HepG2 (cell line): ENCODE measurements around the gene DYNC1LI2. TPM values are rescaled to one million over a fixed set of nuclear protein-coding genes. Genes with fewer than 3 reads are reported as not detected.

ENCODE experiments used
- ARNT ChIP-seq: fragments of 450-650 bp; IDR thresholded peaks from 2 replicates; pipeline ENCODE4 v1.6.1; 2017
- BCLAF1 ChIP-seq: fragments of 450-650 bp; IDR thresholded peaks from 2 replicates; pipeline ENCODE4 v1.6.1; 2017; ENCODE audit warnings: mild to moderate bottlenecking
- BRD4 ChIP-seq: sonication (generic); formaldehyde crosslinking; IDR thresholded peaks from 2 replicates; pipeline ENCODE4 v1.4.0; 2020; ENCODE audit warnings: missing genetic modification reagents
- CHD4 ChIP-seq: fragments of 200-600 bp; sonication (generic); IDR thresholded peaks from 2 replicates; pipeline ENCODE4 v1.7.0; 2017; ENCODE audit warnings: mild to moderate bottlenecking, low read length, borderline replicate concordance
- GATA4 ChIP-seq: sonication (generic); IDR thresholded peaks from 2 replicates; pipeline ENCODE4 v1.6.1; 2016; ENCODE audit warnings: antibody characterized with exemption, low read depth, borderline replicate concordance
- MED13 ChIP-seq: sonication (generic); formaldehyde crosslinking; IDR thresholded peaks from 2 replicates; pipeline ENCODE4 v1.5.0; 2020; ENCODE audit warnings: missing genetic modification reagents
- MIER2 ChIP-seq: IDR thresholded peaks from 2 replicates; pipeline ENCODE4 v1.6.1; 2016; ENCODE audit warnings: missing biosample characterization, missing genetic modification reagents
- NKX3-1 ChIP-seq: sonication (generic); formaldehyde crosslinking; IDR thresholded peaks from 2 replicates; pipeline ENCODE4 v1.5.0; 2020; ENCODE audit warnings: missing genetic modification reagents
- RARG ChIP-seq: sonication (generic); formaldehyde crosslinking; IDR thresholded peaks from 2 replicates; pipeline ENCODE4 v1.4.0; 2020; ENCODE audit warnings: low read depth, mild to moderate bottlenecking, missing genetic modification reagents
- RCOR2 ChIP-seq: IDR thresholded peaks from 2 replicates; pipeline ENCODE4 v1.6.1; 2016; ENCODE audit warnings: missing biosample characterization, missing genetic modification reagents
- RFX3 ChIP-seq: IDR thresholded peaks from 2 replicates; pipeline ENCODE4 v1.6.1; 2016; ENCODE audit warnings: missing biosample characterization, missing genetic modification reagents
- RXRB ChIP-seq: IDR thresholded peaks from 2 replicates; pipeline ENCODE4 v1.6.1; 2016; ENCODE audit warnings: borderline replicate concordance, missing genetic modification reagents, missing compliant biosample characterization
- SKI ChIP-seq: fragments of 450-650 bp; IDR thresholded peaks from one replicate; pipeline ENCODE4 v1.6.1; 2018; ENCODE audit warnings: mild to moderate bottlenecking; ENCODE audit not compliant: partially characterized antibody
- SYNCRIP ChIP-seq: fragments of 200-400 bp; formaldehyde crosslinking; IDR thresholded peaks from 2 replicates; pipeline ENCODE4 v1.6.1; 2018; ENCODE audit warnings: mild to moderate bottlenecking, low read depth, low read length; ENCODE audit not compliant: insufficient read depth
- TGIF2 ChIP-seq: IDR thresholded peaks from 2 replicates; pipeline ENCODE4 v1.6.1; 2016; ENCODE audit warnings: control low read depth, missing compliant biosample characterization
- ZMYM3 ChIP-seq: sonication (generic); formaldehyde crosslinking; IDR thresholded peaks from 2 replicates; pipeline ENCODE4 v1.5.1; 2020; ENCODE audit warnings: mild to moderate bottlenecking, missing genetic modification reagents
- ZNF20 ChIP-seq: sonication (generic); formaldehyde crosslinking; IDR thresholded peaks from 2 replicates; pipeline ENCODE4 v1.4.0; 2020; ENCODE audit warnings: mild to moderate bottlenecking, moderate library complexity, missing genetic modification reagents
- ZNF207 ChIP-seq: fragments of 450-650 bp; IDR thresholded peaks from 2 replicates; pipeline ENCODE4 v1.6.1; 2016; ENCODE audit warnings: antibody characterized with exemption, borderline replicate concordance
- ZNF230 ChIP-seq: sonication (generic); formaldehyde crosslinking; IDR thresholded peaks from 2 replicates; pipeline ENCODE4 v1.4.0; 2020; ENCODE audit warnings: mild to moderate bottlenecking, missing genetic modification reagents
- ZNF34 ChIP-seq: sonication (generic); formaldehyde crosslinking; IDR thresholded peaks from 2 replicates; pipeline ENCODE4 v1.4.0; 2020; ENCODE audit warnings: mild to moderate bottlenecking, missing genetic modification reagents, borderline replicate concordance
- ZNF383 ChIP-seq: sonication (generic); formaldehyde crosslinking; IDR thresholded peaks from 2 replicates; pipeline ENCODE4 v1.4.0; 2020; ENCODE audit warnings: missing genetic modification reagents, mild to moderate bottlenecking, borderline replicate concordance
- ZSCAN12 ChIP-seq: sonication (generic); formaldehyde crosslinking; IDR thresholded peaks from 2 replicates; pipeline ENCODE4 v1.9.0; 2021; ENCODE audit warnings: mild to moderate bottlenecking, missing genetic modification reagents
- polyA plus RNA-seq, 8 experiments: library from polyadenylated mRNA; depleted of rRNA in 3 of 8; stranded (reverse) in 7 of 8; unstranded in 1 of 8; fragments of >200 nt; fragmentation: Illumina TruSeq in 4 of 8; extraction: Trizol in 4 of 8; gene quantifications; 2 replicates each; pipeline versions ENCODE4 v1.2.1 to v1.2.3, GENCODE V29; 2011 to 2016; ENCODE audit warnings: low read depth in 4 of 8, missing spikeins in 1 of 8, mixed read lengths in 1 of 8; ENCODE audit not compliant: insufficient read depth in 1 of 8
- total RNA-seq, 5 experiments: library from RNA; depleted of rRNA; stranded (reverse); fragments of >200 nt; fragmentation: Illumina TruSeq; extraction: Trizol; gene quantifications; 2 replicates each; pipeline ENCODE4 v1.2.3, GENCODE V29; 2016; ENCODE audit warnings: low read depth in 1 of 5
- TF ChIP-seq, protein P1 (sequence below): sonication (generic); formaldehyde crosslinking; IDR thresholded peaks from 2 replicates; pipeline ENCODE4 v1.4.0; 2020; ENCODE audit warnings: missing genetic modification reagents
- TF ChIP-seq, protein P2 (sequence below): IDR thresholded peaks from 2 replicates; pipeline ENCODE4 v1.6.1; 2016; ENCODE audit warnings: low read depth, borderline replicate concordance
- TF ChIP-seq, protein P3 (sequence below): sonication (generic); formaldehyde crosslinking; IDR thresholded peaks from 2 replicates; pipeline ENCODE4 v1.8.1; 2023; ENCODE audit warnings: mild to moderate bottlenecking, inconsistent platforms, moderate library complexity, missing genetic modification reagents, borderline replicate concordance

DYNC1LI2 gene
- total and polyA plus RNA-seq, 2 of the 13 experiments (the other 11 are each of a cell fraction or from before 2014, with no cell fraction given) = 65.5 to 135 TPM

DNA sequence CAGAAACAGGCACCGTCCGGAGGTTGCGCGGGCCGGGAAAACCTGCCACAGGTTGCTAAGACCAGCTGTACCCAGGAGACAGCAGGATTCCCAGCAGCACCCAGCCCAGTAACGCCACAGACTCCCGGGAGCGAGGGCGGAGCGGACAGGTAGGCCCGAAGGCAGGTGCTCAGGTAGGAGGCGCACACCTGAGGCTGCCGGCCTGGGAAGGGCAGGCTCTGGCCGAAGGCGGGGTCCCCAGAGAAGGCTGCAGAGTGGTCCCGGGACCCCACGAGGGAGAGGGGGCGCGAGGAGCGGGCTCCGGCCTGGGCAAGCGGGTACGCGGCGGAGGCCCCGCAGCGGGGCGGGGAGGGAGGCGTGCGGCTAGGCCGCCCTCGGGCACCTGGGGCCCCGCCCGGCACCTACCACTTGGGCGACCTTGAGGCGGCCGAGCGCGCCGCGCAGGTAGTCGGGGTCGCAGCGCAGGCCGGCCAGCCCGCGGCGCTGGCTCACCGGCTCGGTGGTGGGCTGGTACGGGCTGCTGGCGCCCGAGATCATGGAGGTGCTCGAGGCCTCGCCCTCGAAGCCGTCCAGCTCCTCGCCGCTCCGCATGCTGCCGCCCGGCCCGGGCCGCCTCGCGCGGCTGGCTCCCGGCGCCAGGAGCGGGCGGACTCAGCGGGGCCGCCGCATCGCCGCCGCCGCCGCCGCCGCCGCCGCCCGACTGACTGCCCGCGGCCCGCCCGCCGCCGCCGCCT is 55.3 kb downstream of the DYNC1LI2 start (continued):
- TF ChIP-seq, protein P1, sequence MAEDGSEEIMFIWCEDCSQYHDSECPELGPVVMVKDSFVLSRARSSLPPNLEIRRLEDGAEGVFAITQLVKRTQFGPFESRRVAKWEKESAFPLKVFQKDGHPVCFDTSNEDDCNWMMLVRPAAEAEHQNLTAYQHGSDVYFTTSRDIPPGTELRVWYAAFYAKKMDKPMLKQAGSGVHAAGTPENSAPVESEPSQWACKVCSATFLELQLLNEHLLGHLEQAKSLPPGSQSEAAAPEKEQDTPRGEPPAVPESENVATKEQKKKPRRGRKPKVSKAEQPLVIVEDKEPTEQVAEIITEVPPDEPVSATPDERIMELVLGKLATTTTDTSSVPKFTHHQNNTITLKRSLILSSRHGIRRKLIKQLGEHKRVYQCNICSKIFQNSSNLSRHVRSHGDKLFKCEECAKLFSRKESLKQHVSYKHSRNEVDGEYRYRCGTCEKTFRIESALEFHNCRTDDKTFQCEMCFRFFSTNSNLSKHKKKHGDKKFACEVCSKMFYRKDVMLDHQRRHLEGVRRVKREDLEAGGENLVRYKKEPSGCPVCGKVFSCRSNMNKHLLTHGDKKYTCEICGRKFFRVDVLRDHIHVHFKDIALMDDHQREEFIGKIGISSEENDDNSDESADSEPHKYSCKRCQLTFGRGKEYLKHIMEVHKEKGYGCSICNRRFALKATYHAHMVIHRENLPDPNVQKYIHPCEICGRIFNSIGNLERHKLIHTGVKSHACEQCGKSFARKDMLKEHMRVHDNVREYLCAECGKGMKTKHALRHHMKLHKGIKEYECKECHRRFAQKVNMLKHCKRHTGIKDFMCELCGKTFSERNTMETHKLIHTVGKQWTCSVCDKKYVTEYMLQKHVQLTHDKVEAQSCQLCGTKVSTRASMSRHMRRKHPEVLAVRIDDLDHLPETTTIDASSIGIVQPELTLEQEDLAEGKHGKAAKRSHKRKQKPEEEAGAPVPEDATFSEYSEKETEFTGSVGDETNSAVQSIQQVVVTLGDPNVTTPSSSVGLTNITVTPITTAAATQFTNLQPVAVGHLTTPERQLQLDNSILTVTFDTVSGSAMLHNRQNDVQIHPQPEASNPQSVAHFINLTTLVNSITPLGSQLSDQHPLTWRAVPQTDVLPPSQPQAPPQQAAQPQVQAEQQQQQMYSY (CRISPR knock-in tag) = no peak
- TF ChIP-seq CHD4 = no peak
- TF ChIP-seq, protein P2, sequence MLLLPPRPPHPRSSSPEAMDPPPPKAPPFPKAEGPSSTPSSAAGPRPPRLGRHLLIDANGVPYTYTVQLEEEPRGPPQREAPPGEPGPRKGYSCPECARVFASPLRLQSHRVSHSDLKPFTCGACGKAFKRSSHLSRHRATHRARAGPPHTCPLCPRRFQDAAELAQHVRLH (CRISPR knock-in tag) = no peak
- TF ChIP-seq ARNT = no peak
- no peak for TF ChIP-seq SYNCRIP
- no peak for TF ChIP-seq ZNF383 (CRISPR knock-in tag)
- no peak for TF ChIP-seq ZSCAN12
- TF ChIP-seq RFX3 (CRISPR knock-in tag) = no peak
- TF ChIP-seq BRD4 (CRISPR knock-in tag) = no peak
- TF ChIP-seq ZNF20 (CRISPR knock-in tag) = no peak
- TF ChIP-seq NKX3-1 (CRISPR knock-in tag) = no peak
- peak; percentile 49 for TF ChIP-seq SKI
- TF ChIP-seq RARG (CRISPR knock-in tag) = no peak
- TF ChIP-seq, protein P3, sequence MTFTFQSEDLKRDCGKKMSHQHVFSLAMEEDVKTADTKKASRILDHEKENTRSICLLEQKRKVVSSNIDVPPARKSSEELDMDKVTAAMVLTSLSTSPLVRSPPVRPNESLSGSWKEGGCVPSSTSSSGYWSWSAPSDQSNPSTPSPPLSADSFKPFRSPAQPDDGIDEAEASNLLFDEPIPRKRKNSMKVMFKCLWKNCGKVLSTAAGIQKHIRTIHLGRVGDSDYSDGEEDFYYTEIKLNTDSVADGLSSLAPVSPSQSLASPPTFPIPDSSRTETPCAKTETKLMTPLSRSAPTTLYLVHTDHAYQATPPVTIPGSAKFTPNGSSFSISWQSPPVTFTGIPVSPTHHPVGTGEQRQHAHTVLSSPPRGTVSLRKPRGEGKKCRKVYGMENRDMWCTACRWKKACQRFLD (CRISPR knock-in tag) = no peak; the same call in 1 of the 2 replicates
- no peak for TF ChIP-seq MIER2
- TF ChIP-seq TGIF2 (CRISPR knock-in tag) = no peak
- TF ChIP-seq ZNF34 (CRISPR knock-in tag) = no peak
- TF ChIP-seq ZMYM3 (CRISPR knock-in tag) = no peak
- TF ChIP-seq MED13 (CRISPR knock-in tag) = no peak
- TF ChIP-seq RXRB (CRISPR knock-in tag) = no peak
- no peak for TF ChIP-seq RCOR2 (CRISPR knock-in tag)
- no peak for TF ChIP-seq GATA4
- no peak for TF ChIP-seq ZNF207
- TF ChIP-seq ZNF230 (CRISPR knock-in tag) = peak; percentile 51; the same call in 1 of the 2 replicates
- no peak for TF ChIP-seq BCLAF1
